AG09319 (cell line): ENCODE measurements around the gene ITM2C.
A peak's percentile ranks its signal among the peaks of the same experiment; 100 is the strongest.

Experiments used
- DNase-seq: peaks from one replicate; pipeline ENCODE4 v3.0.0-alpha.2; 2010; ENCODE audit warnings: low read depth; ENCODE audit errors: extremely low read depth
- TF ChIP-seq, protein P1 (sequence below): IDR thresholded peaks from 2 replicates; pipeline ENCODE4 v1.5.1; 2011; ENCODE audit warnings: low read depth, mild to moderate bottlenecking, inconsistent platforms, low read length, moderate library complexity

Gene ITM2C

DNA sequence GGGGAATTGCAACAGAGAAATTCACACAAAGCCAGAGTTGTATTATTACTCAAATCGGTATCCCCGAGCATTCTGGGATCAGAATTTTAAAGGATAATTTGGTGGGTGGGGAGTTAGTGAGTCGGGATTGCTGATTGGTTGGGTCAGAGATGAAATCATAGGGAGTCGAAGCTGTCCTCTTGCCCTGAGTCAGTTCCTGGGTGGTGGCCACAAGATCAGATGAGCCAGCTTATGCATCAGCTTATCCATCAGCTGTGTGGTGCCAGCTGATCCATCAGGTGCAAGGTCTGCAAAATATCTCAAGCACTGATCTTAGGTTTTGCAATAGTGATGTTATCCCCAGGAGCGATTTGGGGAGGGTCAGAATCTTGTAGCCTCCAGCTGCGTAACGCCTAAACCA is 34.3 kb upstream of the ITM2C start:
- no peak for DNase-seq
- TF ChIP-seq, protein P1, sequence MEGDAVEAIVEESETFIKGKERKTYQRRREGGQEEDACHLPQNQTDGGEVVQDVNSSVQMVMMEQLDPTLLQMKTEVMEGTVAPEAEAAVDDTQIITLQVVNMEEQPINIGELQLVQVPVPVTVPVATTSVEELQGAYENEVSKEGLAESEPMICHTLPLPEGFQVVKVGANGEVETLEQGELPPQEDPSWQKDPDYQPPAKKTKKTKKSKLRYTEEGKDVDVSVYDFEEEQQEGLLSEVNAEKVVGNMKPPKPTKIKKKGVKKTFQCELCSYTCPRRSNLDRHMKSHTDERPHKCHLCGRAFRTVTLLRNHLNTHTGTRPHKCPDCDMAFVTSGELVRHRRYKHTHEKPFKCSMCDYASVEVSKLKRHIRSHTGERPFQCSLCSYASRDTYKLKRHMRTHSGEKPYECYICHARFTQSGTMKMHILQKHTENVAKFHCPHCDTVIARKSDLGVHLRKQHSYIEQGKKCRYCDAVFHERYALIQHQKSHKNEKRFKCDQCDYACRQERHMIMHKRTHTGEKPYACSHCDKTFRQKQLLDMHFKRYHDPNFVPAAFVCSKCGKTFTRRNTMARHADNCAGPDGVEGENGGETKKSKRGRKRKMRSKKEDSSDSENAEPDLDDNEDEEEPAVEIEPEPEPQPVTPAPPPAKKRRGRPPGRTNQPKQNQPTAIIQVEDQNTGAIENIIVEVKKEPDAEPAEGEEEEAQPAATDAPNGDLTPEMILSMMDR, result no peak

DNA sequence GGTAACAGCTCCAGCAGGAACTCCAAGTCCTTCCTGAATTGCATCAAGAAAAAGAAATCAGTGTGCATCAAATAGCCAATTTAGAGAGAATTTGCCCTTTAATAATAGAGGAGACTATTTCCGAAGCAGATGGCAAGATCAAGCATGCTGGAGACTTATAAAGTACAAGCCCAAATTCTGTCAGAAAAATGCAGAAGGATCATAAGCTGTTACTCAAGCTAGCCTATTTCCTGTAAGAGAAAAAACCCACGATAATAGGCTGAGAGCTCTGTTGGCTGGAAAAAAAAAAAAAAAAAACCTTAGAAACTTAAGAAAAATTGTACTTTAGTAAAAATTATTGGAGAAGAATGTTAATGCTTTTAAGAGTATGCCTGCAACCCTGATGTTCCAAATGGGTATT is 24.4 kb upstream of the ITM2C start:
- no peak for DNase-seq
- TF ChIP-seq, protein P1, result no peak

DNA sequence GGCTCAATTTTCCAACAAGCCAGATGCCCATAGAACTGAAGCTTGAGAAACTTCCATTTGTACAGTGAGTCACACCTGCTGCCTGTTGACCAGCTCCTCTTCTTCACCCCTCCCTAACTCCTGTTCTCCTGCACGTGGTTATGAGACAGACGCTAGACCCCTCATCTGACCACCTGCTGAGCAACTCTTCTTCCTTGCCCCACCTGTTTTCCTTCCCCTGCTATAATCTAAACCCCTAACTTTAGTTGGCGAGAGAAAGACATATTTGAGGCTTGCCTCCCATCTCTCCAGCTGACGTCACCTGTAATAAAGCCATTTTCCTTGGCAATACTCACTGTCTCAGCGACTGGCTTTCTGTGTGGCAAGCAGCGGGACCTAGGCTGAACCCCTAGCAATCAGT is 22.3 kb upstream of the ITM2C start:
- TF ChIP-seq, protein P1, result no peak
- no peak for DNase-seq

DNA sequence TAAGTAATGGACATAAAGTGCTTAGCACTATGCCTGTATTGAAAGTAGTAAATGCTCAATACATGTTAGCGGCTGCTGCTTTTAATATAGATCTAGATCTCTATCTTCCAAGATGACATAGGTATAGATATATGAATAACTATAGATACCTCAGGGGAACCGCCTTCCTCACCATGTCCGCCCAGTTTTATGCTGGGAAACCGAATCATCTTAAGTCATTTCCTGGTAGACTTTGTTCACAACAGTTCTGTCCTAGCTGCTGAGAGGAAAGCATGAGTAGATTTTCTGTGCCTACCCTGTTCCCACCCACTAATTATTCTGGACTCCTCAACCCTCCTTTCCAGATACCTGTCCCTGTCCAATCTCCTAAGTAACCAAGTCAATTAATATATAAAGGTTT is 21.6 kb upstream of the ITM2C start:
- TF ChIP-seq, protein P1, result no peak
- DNase-seq, result no peak

DNA sequence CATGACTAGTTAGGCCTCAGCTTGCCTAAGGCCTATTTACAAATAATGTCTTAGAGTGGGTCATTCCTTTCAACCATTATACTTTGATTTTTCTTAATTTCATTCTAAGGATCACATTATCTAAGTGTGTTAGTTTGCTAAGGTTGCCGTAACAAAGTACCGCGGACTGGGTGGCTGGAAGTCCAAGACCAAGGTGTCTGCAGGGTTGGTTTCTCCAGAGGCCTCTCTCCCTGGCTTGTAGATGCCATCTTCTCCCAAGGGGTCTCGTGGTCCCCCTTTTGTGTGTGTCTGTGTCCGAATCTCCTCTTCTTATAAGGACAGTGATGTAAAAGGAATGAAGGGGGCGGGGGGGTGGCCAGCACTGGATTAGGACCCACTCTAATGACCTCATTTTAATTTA is 18.4 kb upstream of the ITM2C start:
- TF ChIP-seq, protein P1, result no peak
- DNase-seq, result no peak

DNA sequence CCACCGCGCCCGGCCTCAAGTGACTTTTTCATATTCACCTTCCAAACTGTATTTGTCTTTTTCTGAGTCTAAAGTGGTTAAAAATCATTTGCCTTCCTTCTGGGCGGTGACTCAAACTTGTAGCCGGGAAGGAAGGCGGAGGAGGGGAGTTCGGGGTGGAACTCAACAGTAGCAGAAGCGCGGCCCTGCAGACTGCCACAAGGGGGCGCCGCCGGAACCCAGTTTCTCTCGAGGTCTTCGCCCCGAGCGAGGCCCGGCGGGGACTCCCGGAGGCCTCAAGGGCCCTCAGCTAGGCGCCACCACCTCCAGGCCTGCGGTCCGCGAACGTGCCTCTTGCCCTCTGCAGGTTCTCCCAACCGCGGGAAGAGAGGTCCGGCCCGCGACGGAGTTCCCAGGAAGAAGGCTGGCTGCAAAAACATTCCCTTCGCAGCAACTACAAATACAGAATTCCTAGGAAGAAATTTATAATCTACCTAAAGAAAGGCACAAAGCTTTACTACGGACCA is 16.8 kb upstream of the ITM2C start:
- peak; percentile 38 for DNase-seq
- TF ChIP-seq, protein P1, result peak; percentile 98

DNA sequence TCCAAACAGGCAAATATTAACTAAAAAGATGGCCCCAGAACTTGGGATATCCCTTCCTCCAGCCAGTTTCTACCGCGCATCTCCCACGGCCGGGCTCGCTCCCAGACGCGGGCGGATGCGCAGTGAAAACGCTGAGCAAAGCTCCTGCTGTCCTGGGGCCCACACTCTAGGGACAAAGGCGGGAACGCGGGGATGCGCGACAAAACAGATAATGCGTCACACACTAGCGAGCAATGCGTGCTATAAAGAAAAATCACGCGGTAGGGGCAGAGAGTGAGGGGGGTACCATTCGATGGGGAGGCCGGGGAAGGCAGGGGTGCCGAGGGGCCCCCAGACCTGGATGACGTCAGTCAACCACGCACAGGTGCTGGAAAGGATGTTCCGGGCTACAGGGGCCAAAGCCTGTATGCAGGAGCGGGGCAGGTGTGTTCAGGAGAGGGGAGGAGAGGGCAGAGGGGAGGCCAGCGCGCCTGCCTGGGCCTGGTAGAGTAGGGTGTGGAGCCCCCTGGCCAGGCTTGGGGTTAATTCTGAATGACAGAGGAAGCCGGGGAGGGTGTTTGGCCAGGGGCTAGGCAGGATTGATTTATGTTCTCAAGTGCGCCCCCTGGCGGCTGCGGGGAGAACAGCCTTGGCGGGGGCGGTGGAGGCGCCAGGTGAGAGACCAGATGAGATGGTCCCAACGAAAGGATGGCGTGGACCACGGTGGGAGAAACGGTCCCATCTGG is 14.9 kb upstream of the ITM2C start:
- no peak for DNase-seq
- TF ChIP-seq, protein P1, result peak; percentile 78
